Large intestine (tissue), 3 donors: Measurements from ENCODE around the gene SLC39A12. TPM values are rescaled to one million over a fixed set of nuclear protein-coding genes. Genes with fewer than 3 reads are reported as not detected.
A peak's percentile ranks its signal among the peaks of the same experiment; 100 is the strongest.

Source experiments
- DNase-seq, 2 donors: peaks; one replicate each; pipeline versions ENCODE4 v3.0.0 to v3.0.0-alpha.2; 2013
- H3K27ac ChIP-seq: one replicate; pipeline ENCODE4 v1.5.1; 2013; ENCODE audit warnings: low read length
- H3K27me3 ChIP-seq: 2 replicates; pipeline ENCODE4 v1.6.1; 2013; ENCODE audit warnings: low read length; ENCODE audit not compliant: control insufficient read depth, insufficient read depth
- H3K36me3 ChIP-seq: 2 replicates; pipeline ENCODE4 v1.6.1; 2013; ENCODE audit warnings: low read length; ENCODE audit not compliant: control insufficient read depth, insufficient read depth
- H3K4me1 ChIP-seq: one replicate; pipeline ENCODE4 v1.6.1; 2013; ENCODE audit warnings: low read length; ENCODE audit not compliant: control insufficient read depth, insufficient read depth
- H3K4me3 ChIP-seq: one replicate; pipeline ENCODE4 v1.5.1; 2013; ENCODE audit warnings: low read length
- H3K9me3 ChIP-seq: one replicate; pipeline ENCODE4 v1.6.1; 2013; ENCODE audit warnings: mild to moderate bottlenecking, low read depth, low read length, moderate library complexity; ENCODE audit not compliant: control insufficient read depth
- WGBS: methylation state at CpG from one replicate; pipeline ENCODE4 v1.1.5; 2013; ENCODE audit warnings: low lambda C conversion rate; ENCODE audit not compliant: insufficient coverage; 5-methylcytosine and 5-hydroxymethylcytosine counted together
- polyA plus RNA-seq: library from polyadenylated mRNA; unstranded; fragments of 120-200 nt; gene quantifications from one replicate; pipeline ENCODE4 v1.2.1, GENCODE V29; 2013

Gene SLC39A12
- polyA plus RNA-seq, 1 donor, result 0.03 TPM

GRCh38 chr10:18044976-18045720 lies 93.4 kb downstream of the SLC39A12 start:
- 96% methylated on average over 4 of the region's 8 CpGs for WGBS
- no peak overlapping the region for H3K27ac ChIP-seq
- no peaks in the 10 kb centered on the region for H3K9me3 ChIP-seq
- H3K36me3 ChIP-seq, result no peaks in the 10 kb centered on the region
- DNase-seq, result no peak
- H3K4me1 ChIP-seq, result no peaks in the 10 kb centered on the region
- no peak overlapping the region for H3K4me3 ChIP-seq
- H3K27me3 ChIP-seq, result no peaks in the 10 kb centered on the region

- H3K4me3 ChIP-seq, result no peak overlapping the region
- no peaks in the 10 kb centered on the region for H3K36me3 ChIP-seq
- H3K9me3 ChIP-seq, result no peaks in the 10 kb centered on the region
- H3K4me1 ChIP-seq, result no peaks in the 10 kb centered on the region
- WGBS, result no CpG with 5 or more reads among the region's 1 CpG
- H3K27ac ChIP-seq, result no peak overlapping the region
- DNase-seq, result no peak
- H3K27me3 ChIP-seq, result no peaks in the 10 kb centered on the region
Measured at GRCh38 chr10:18056583-18056982, 104.9 kb downstream of the SLC39A12 start.

- Histone ChIP-seq H3K9me3 (no peaks in the 10 kb centered on the region), H3K4me1 (no peaks in the 10 kb centered on the region), H3K4me3 (no peak overlapping the region), H3K27me3 (no peaks in the 10 kb centered on the region), H3K27ac (no peak overlapping the region), H3K36me3 (no peaks in the 10 kb centered on the region)
- peak; percentile 7 to 16 for DNase-seq
- no CpG with 5 or more reads among the region's 19 CpGs for WGBS
Measured at GRCh38 chr10:18059826-18060559, 108.3 kb downstream of the SLC39A12 start.

- no peaks in the 10 kb centered on the region for H3K27me3 ChIP-seq
- no peak overlapping the region for H3K4me3 ChIP-seq
- DNase-seq, result no peak
- no peaks in the 10 kb centered on the region for H3K4me1 ChIP-seq
- no peaks in the 10 kb centered on the region for H3K36me3 ChIP-seq
- H3K27ac ChIP-seq, result no peak overlapping the region
- no peaks in the 10 kb centered on the region for H3K9me3 ChIP-seq
- WGBS, result no CpG with 5 or more reads among the region's 4 CpGs
Measured at GRCh38 chr10:18066947-18067346, 115.2 kb downstream of the SLC39A12 start.

GRCh38 chr10:18068401-18068800 lies 116.7 kb downstream of the SLC39A12 start:
- H3K4me3 ChIP-seq, result no peak overlapping the region
- no peaks in the 10 kb centered on the region for H3K9me3 ChIP-seq
- 93% methylated on average over 2 of the region's 4 CpGs for WGBS
- H3K4me1 ChIP-seq, result no peaks in the 10 kb centered on the region
- H3K27me3 ChIP-seq, result no peaks in the 10 kb centered on the region
- no peak overlapping the region for H3K27ac ChIP-seq
- no peaks in the 10 kb centered on the region for H3K36me3 ChIP-seq
- no peak for DNase-seq

GRCh38 chr10:18071591-18071990 lies 119.9 kb downstream of the SLC39A12 start:
- DNase-seq, result no peak
- no peak overlapping the region for H3K27ac ChIP-seq
- WGBS, result 43% methylated on average over 2 of the region's 2 CpGs
- no peaks in the 10 kb centered on the region for H3K36me3 ChIP-seq
- no peaks in the 10 kb centered on the region for H3K4me1 ChIP-seq
- H3K9me3 ChIP-seq, result no peaks in the 10 kb centered on the region
- no peak overlapping the region for H3K4me3 ChIP-seq
- H3K27me3 ChIP-seq, result no peaks in the 10 kb centered on the region

GRCh38 chr10:18073314-18073713 lies 121.6 kb downstream of the SLC39A12 start:
- no CpG with 5 or more reads among the region's 3 CpGs for WGBS
- H3K9me3 ChIP-seq, result no peaks in the 10 kb centered on the region
- H3K27me3 ChIP-seq, result no peaks in the 10 kb centered on the region
- DNase-seq, result no peak
- no peaks in the 10 kb centered on the region for H3K36me3 ChIP-seq
- H3K4me1 ChIP-seq, result no peaks in the 10 kb centered on the region
- no peak overlapping the region for H3K27ac ChIP-seq
- H3K4me3 ChIP-seq, result no peak overlapping the region

GRCh38 chr10:18075881-18076280 lies 124.2 kb downstream of the SLC39A12 start:
- no peak for DNase-seq
- 80% methylated on average over 2 of the region's 3 CpGs for WGBS
- Histone ChIP-seq H3K27ac (no peak overlapping the region), H3K4me1 (no peaks in the 10 kb centered on the region), H3K27me3 (no peaks in the 10 kb centered on the region), H3K9me3 (no peaks in the 10 kb centered on the region), H3K4me3 (no peak overlapping the region), H3K36me3 (no peaks in the 10 kb centered on the region)

GRCh38 chr10:18079665-18080295 lies 128.1 kb downstream of the SLC39A12 start:
- Histone ChIP-seq H3K36me3 (no peaks in the 10 kb centered on the region), H3K27ac (no peak overlapping the region), H3K4me3 (no peak overlapping the region), H3K9me3 (no peaks in the 10 kb centered on the region), H3K4me1 (no peaks in the 10 kb centered on the region), H3K27me3 (peaks cover 5% of the 10 kb centered on the region)
- 100% methylated on average over 1 of the region's 1 CpG for WGBS
- no peak for DNase-seq

- H3K4me3 ChIP-seq, result no peak overlapping the region
- H3K4me1 ChIP-seq, result no peaks in the 10 kb centered on the region
- DNase-seq, result no peak
- no peak overlapping the region for H3K27ac ChIP-seq
- 88% methylated on average over 4 of the region's 8 CpGs for WGBS
- H3K9me3 ChIP-seq, result no peaks in the 10 kb centered on the region
- H3K36me3 ChIP-seq, result no peaks in the 10 kb centered on the region
- H3K27me3 ChIP-seq, result peaks cover 5% of the 10 kb centered on the region
Measured at GRCh38 chr10:18082381-18082780, 130.7 kb downstream of the SLC39A12 start.
